NT2/D1 (cell line): ENCODE data around the gene DSG2.

Experiments
- SUZ12 ChIP-seq: IDR thresholded peaks from 2 replicates; pipeline ENCODE4 v1.6.1; 2011; ENCODE audit not compliant: insufficient read length, insufficient read depth; ENCODE audit errors: extremely low read depth
- YY1 ChIP-seq: IDR thresholded peaks from 2 replicates; pipeline ENCODE4 v1.6.1; 2011; ENCODE audit not compliant: insufficient read length, insufficient read depth
- ZNF274 ChIP-seq: IDR thresholded peaks from 2 replicates; pipeline ENCODE4 v1.6.1; 2011; ENCODE audit warnings: mild to moderate bottlenecking, low read depth, low read length

DNA sequence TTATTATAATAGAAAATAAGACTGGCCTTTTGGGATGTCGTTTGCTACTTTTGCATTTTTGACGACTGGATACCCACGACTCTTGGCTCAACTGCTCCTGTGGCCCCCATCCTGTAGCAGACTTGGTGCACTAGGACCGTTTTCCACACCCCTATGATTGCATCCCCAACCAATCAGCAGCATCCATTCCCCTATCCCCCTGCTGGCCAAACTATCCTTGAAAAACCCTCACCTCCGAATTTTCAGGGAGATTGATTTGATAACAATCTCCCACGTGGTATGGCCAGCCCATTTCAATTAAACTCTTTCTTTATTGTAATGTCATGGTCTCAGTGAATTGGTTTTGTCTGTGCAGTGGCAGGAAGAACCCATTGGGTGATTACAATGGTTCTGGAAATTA is 55.8 kb downstream of the DSG2 start:
- TF ChIP-seq ZNF274 (no peak), YY1 (no peak), SUZ12 (no peak)
